CD8-positive, alpha-beta memory T cell (primary cell): ENCODE data around the gene MEIOSIN. TPM values are rescaled to one million over a fixed set of nuclear protein-coding genes. Genes with fewer than 3 reads are reported as not detected.

ENCODE experiments used
- CTCF ChIA-PET: fragments of 350-600 bp; sonication (Branson Sonifier 250); formaldehyde crosslinking; loops from one replicate; lab custom pipeline; 2021; ENCODE audit warnings: antibody characterized with exemption; lab: Charles Lee
- POLR2A ChIA-PET: fragments of 350-600 bp; sonication (Branson Sonifier 250); formaldehyde crosslinking; loops from one replicate; lab custom pipeline; 2021; ENCODE audit warnings: antibody characterized with exemption; lab: Charles Lee
- DNase-seq, 5 donors: peaks; one replicate each; pipeline versions ENCODE4 v3.0.0 to v3.0.0-alpha.2; 2020 to 2022; ENCODE audit warnings: mixed read lengths in 1 of 5
- H3K27ac ChIP-seq: one replicate; pipeline ENCODE4 v1.7.0; 2013; ENCODE audit warnings: low read depth, mild to moderate bottlenecking, low read length, moderate library complexity
- H3K27me3 ChIP-seq: 2 replicates; pipeline ENCODE4 v1.7.0; 2013; ENCODE audit warnings: low read length, mild to moderate bottlenecking; ENCODE audit not compliant: insufficient read depth, poor library complexity, severe bottlenecking
- H3K36me3 ChIP-seq: 2 replicates; pipeline ENCODE4 v1.7.0; 2013; ENCODE audit warnings: mild to moderate bottlenecking, low read length, moderate library complexity; ENCODE audit not compliant: insufficient read depth
- H3K4me1 ChIP-seq: 2 replicates; pipeline ENCODE4 v1.7.0; 2013; ENCODE audit warnings: mild to moderate bottlenecking, low read length, moderate library complexity; ENCODE audit not compliant: insufficient read depth
- H3K4me3 ChIP-seq: 2 replicates; pipeline ENCODE4 v1.7.0; 2013; ENCODE audit warnings: mild to moderate bottlenecking, low read length
- H3K9me3 ChIP-seq: 2 replicates; pipeline ENCODE4 v1.7.0; 2013; ENCODE audit warnings: mild to moderate bottlenecking, low read length
- H3K27ac Mint-ChIP-seq, 8 donors: one replicate each; pipeline ENCODE4 v1.8.0; 2020 to 2021; ENCODE audit warnings: mixed read lengths in 8 of 8, mild to moderate bottlenecking in 6 of 8, inconsistent platforms in 3 of 8, moderate library complexity in 3 of 8
- H3K27me3 Mint-ChIP-seq, 2 donors: one replicate each; pipeline ENCODE4 v1.8.0; 2020 to 2021; ENCODE audit warnings: mixed read lengths in 2 of 2, mild to moderate bottlenecking in 1 of 2, moderate library complexity in 1 of 2
- H3K36me3 Mint-ChIP-seq, 3 donors: one replicate each; pipeline ENCODE4 v1.8.0; 2020 to 2021; ENCODE audit warnings: mixed read lengths in 3 of 3, inconsistent platforms in 1 of 3, mild to moderate bottlenecking in 1 of 3
- H3K4me1 Mint-ChIP-seq, 3 donors: one replicate each; pipeline ENCODE4 v1.8.0; 2020 to 2021; ENCODE audit warnings: mixed read lengths in 3 of 3, inconsistent platforms in 1 of 3, mild to moderate bottlenecking in 1 of 3
- H3K4me3 Mint-ChIP-seq, 7 donors: one replicate each; pipeline ENCODE4 v1.8.0; 2020 to 2021; ENCODE audit warnings: mixed read lengths in 7 of 7, mild to moderate bottlenecking in 6 of 7, moderate library complexity in 4 of 7, inconsistent platforms in 2 of 7
- H3K9me3 Mint-ChIP-seq, 5 donors: one replicate each; pipeline ENCODE4 v1.8.0; 2020 to 2022; ENCODE audit warnings: mixed read lengths in 5 of 5, mild to moderate bottlenecking in 3 of 5, moderate library complexity in 2 of 5, inconsistent platforms in 1 of 5
- polyA plus RNA-seq: library from polyadenylated mRNA; unstranded; fragments of 300-500 nt; fragmentation: Illumina TruSeq; gene quantifications from one replicate; pipeline ENCODE4 v1.2.3, GENCODE V29; 2021
- total RNA-seq, 2 experiments: library from RNA; stranded (reverse); gene quantifications; one replicate each; pipeline ENCODE4 v1.2.3, GENCODE V29; 2021

Gene MEIOSIN
- total and polyA plus RNA-seq, 3 experiments from 2014 or later, result not detected

DNA sequence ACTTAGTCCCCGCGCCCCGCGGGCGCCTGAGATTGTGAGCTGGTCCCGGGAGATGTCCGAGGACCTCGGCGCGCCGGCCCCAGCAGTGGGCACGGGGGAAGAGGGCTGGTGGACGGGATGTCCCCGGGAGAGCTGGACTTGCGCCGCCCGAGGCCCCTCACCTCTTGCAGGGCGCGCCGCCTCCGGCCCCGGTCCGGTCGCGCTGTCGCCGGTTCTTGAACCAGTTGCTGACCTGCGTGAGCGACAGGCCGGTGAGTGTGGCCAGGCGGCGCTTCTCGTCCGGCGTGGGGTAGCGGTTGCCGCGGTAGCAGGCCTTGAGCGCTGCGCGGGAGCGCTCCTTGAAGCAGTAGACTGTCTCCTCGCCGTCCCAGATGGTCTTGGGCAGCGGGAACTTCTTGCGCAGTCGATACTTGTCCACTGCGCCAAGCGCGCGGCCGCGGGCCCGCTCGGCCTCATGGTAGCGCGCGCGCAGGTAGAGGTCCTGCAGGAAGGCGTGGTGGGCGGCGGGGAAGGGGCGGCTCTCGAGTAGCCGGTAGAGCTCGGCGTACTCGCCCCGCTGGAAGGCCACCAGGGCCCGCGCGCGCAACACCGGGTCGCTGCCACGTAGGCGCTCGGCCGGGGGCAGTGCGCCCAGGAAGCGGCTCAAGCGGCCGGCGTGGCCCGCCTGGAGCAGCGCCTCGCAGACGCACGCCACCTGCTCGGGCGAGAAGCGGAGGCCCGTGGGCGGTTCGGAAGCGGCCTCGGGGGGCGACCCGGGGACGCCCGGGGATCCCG lies 34.8 kb downstream of the MEIOSIN start:
- peak overlapping the region; percentile 41 for H3K4me3 ChIP-seq
- Mint-ChIP-seq H3K4me1 (peaks cover 7 to 29% (median 12%) of the 10 kb centered on the region in 3 donors), H3K4me3 (peak overlapping the region; percentile 54 to 87 (median 75))

DNA sequence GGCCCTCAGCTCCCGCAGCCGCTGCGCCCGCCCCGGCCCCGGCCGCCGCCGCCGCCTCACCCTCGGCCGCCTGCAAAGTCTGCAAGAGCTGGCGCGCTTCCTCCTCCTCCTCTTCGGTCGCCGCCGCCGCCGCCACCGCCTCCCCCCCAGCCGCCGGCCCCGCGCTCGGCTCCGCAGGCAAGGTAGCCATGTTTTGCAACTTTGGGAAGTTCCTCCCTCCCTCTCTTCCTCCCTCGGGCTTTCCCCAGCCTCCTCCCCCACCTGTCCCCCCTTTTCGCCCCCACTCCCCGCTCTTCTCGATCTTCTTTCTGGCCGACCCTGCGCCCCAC lies 35.4 kb downstream of the MEIOSIN start:
- H3K27ac Mint-ChIP-seq, result peak overlapping the region in 1 of 8 donors; percentile 36
- ChIA-PET POLR2A (interaction anchor here (0.7 to 4.2 kb wide), 7 partner anchors 14 to 94 kb away, joined by 3 to 36 read pairs (median 8); partner anchors contain the start of genes DMPK, DMWD, SNRPD2 and SYMPK), CTCF (interaction anchor here (0.6 to 5.2 kb wide), 13 partner anchors 8 to 354 kb away, joined by 3 to 182 read pairs (median 8); partner anchors contain the start of genes DMWD, FOXA3, IRF2BP1 and QPCTL)
- H3K4me1 Mint-ChIP-seq, result peaks cover 7 to 29% (median 12%) of the 10 kb centered on the region in 3 donors
- Histone ChIP-seq H3K4me1 (no peaks in the 10 kb centered on the region), H3K36me3 (no peaks in the 10 kb centered on the region), H3K4me3 (peak overlapping the region; percentile 84), H3K9me3 (no peaks in the 10 kb centered on the region), H3K27me3 (no peaks in the 10 kb centered on the region), H3K27ac (peak overlapping the region; percentile 73)
- H3K9me3 Mint-ChIP-seq, result no peaks in the 10 kb centered on the region
- peak overlapping the region; percentile 85 to 96 (median 87) for H3K4me3 Mint-ChIP-seq
- H3K36me3 Mint-ChIP-seq, result peaks cover 0 to 4% (median 0%) of the 10 kb centered on the region in 3 donors
- H3K27me3 Mint-ChIP-seq, result peaks cover 4 to 12% of the 10 kb centered on the region in 2 donors
- peak in 3 of 5 donors; percentile 27 to 60 (median 46) for DNase-seq

More for the DNA sequence above, 34.8 kb downstream of the MEIOSIN start:
- H3K4me1 ChIP-seq, result no peaks in the 10 kb centered on the region
- H3K9me3 ChIP-seq, result no peaks in the 10 kb centered on the region
- peaks cover 4 to 12% of the 10 kb centered on the region in 2 donors for H3K27me3 Mint-ChIP-seq
- H3K27me3 ChIP-seq, result no peaks in the 10 kb centered on the region
- no peaks in the 10 kb centered on the region for H3K36me3 ChIP-seq
- ChIA-PET POLR2A (interaction anchor here (0.6 to 4.2 kb wide), 6 partner anchors 24 to 95 kb away, joined by 3 to 36 read pairs (median 8); partner anchors contain the start of genes DMWD, FBXO46 and SYMPK), CTCF (interaction anchor here (0.6 to 5.2 kb wide), 7 partner anchors 11 to 353 kb away, joined by 3 to 182 read pairs (median 9); partner anchors contain the start of genes DMWD, QPCTL and SNRPD2)
- H3K9me3 Mint-ChIP-seq, result no peaks in the 10 kb centered on the region
- H3K36me3 Mint-ChIP-seq, result peaks cover 0 to 2% (median 0%) of the 10 kb centered on the region in 3 donors
- H3K27ac Mint-ChIP-seq, result no peak overlapping the region
- H3K27ac ChIP-seq, result peak overlapping the region; percentile 54
- DNase-seq, result peak in 1 of 5 donors; percentile 24

DNA sequence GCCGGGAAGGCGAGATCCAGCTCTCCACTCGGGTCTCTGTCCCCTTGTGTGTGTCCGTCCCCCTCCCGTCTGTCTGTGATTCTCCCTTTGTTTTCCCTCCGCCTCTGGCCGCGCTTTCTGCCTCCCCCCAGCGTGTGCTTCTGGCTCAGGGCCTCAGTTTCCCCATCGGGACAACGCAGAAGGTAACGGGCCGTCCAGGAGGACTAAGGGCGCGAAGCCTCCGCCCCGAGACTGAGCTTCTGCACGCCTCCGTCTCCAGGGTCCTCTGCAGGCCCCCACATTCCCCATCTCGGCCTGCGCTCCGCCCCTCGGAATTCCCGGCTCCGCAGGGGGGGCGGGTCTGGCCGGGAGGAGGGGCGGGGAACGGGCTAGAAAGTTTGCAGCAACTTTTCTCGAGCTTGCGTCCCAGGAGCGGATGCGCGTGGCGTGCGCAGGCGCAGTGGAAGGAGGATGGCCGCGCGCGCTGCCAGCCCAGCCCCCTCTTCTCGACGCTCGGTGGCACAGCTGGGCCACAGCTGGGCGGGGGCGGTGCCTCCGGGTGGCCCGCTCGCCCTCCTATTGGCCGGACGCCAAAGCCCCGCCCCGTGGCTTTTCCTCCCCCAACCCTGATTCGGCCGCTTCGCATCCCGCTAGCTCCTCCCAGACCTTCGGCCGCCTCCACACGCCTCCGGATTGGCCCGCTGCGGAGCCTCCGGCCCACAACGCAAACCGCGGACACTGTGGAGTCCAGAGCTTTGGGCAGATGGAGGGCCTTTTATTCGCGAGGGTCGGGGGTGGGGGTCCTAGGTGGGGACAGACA lies 35.9 kb downstream of the MEIOSIN start, which contains the start of gene SIX5:
Gene SIX5, minus strand, starts transcription at position 269 of the 799 bp plus-strand sequence. CDS start 408 bp downstream, outside the sequence.
- Histone ChIP-seq H3K4me3 (peak within 1 kb of the TSS; percentile 84), H3K27ac (peak within 1 kb of the TSS; percentile 75), H3K36me3 (no peaks in the 10 kb centered on the region), H3K4me1 (no peaks in the 10 kb centered on the region), H3K27me3 (no peaks in the 10 kb centered on the region), H3K9me3 (no peaks in the 10 kb centered on the region)
- Mint-ChIP-seq H3K4me1 (peaks cover 7 to 29% (median 12%) of the 10 kb centered on the region in 3 donors), H3K36me3 (peaks cover 0 to 4% (median 0%) of the 10 kb centered on the region in 3 donors), H3K27ac (peak within 1 kb of the TSS; percentile 74 to 100 (median 94)), H3K9me3 (no peaks in the 10 kb centered on the region), H3K27me3 (peaks cover 4 to 12% of the 10 kb centered on the region in 2 donors), H3K4me3 (peak within 1 kb of the TSS; percentile 85 to 96 (median 87))
- POLR2A ChIA-PET, result interaction anchor here (0.6 to 4.2 kb wide), 11 partner anchors 10 to 187 kb away, joined by 3 to 36 read pairs (median 6); partner anchors contain the start of genes DMPK, DMWD, MYPOP and SNRPD2
- peak; percentile 87 to 95 (median 93) for DNase-seq
- CTCF ChIA-PET, result interaction anchor here (0.6 to 5.2 kb wide), 23 partner anchors 9 to 354 kb away, joined by 3 to 182 read pairs (median 5); partner anchors contain the start of genes DMWD, FBXO46, FOXA3 and IRF2BP1

DNA sequence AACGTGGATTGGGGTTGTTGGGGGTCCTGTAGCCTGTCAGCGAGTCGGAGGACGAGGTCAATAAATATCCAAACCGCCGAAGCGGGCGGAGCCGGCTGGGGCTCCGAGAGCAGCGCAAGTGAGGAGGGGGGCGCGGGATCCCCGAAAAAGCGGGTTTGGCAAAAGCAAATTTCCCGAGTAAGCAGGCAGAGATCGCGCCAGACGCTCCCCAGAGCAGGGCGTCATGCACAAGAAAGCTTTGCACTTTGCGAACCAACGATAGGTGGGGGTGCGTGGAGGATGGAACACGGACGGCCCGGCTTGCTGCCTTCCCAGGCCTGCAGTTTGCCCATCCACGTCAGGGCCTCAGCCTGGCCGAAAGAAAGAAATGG lies 36.6 kb downstream of the MEIOSIN start:
- POLR2A ChIA-PET, result interaction anchor here (0.6 to 4.2 kb wide), 10 partner anchors 9 to 187 kb away, joined by 3 to 36 read pairs (median 7); partner anchors contain the start of genes DMWD, MYPOP, SNRPD2 and SYMPK
- CTCF ChIA-PET, result interaction anchor here (0.5 to 5.2 kb wide), 20 partner anchors 9 to 133 kb away, joined by 3 to 182 read pairs (median 6); partner anchors contain the start of genes DMWD, FBXO46, FOXA3 and QPCTL
- H3K27ac Mint-ChIP-seq, result peak overlapping the region; percentile 74 to 100 (median 94)

DNA sequence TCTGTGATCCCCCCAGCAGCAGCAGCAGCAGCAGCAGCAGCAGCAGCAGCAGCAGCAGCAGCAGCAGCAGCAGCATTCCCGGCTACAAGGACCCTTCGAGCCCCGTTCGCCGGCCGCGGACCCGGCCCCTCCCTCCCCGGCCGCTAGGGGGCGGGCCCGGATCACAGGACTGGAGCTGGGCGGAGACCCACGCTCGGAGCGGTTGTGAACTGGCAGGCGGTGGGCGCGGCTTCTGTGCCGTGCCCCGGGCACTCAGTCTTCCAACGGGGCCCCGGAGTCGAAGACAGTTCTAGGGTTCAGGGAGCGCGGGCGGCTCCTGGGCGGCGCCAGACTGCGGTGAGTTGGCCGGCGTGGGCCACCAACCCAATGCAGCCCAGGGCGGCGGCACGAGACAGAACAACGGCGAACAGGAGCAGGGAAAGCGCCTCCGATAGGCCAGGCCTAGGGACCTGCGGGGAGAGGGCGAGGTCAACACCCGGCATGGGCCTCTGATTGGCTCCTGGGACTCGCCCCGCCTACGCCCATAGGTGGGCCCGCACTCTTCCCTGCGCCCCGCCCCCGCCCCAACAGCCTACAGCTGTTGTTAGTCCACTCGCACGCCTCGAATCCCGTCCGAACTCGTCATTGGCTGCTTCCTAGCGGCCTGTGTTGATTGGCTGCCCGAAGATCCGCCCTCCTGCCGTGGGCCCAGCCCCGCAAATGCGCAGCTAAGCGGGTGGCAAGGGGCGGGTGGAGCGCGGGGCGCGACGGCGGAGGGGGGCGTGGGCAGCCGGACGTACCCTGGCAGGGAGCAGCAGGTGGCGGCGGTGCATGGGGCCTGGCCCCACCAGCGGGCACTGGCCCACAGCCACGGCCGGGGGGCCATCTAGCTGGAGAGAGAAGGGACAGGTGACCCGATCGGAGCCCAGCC lies 37.2 kb downstream of the MEIOSIN start:
- Histone ChIP-seq H3K4me3 (peak overlapping the region; percentile 84), H3K27me3 (no peaks in the 10 kb centered on the region), H3K4me1 (no peaks in the 10 kb centered on the region), H3K36me3 (no peaks in the 10 kb centered on the region), H3K9me3 (no peaks in the 10 kb centered on the region), H3K27ac (peak overlapping the region; percentile 75)
- Mint-ChIP-seq H3K4me3 (peak overlapping the region; percentile 85 to 96 (median 87)), H3K9me3 (no peaks in the 10 kb centered on the region), H3K36me3 (peaks cover 0 to 9% (median 0%) of the 10 kb centered on the region in 3 donors), H3K4me1 (peaks cover 7 to 29% (median 12%) of the 10 kb centered on the region in 3 donors), H3K27me3 (peaks cover 2 to 4% of the 10 kb centered on the region in 2 donors), H3K27ac (peak overlapping the region; percentile 74 to 100 (median 94))
- DNase-seq, result peak; percentile 87 to 92 (median 90)
- POLR2A ChIA-PET, result interaction anchor here (0.6 to 4.2 kb wide), 11 partner anchors 9 to 593 kb away, joined by 3 to 36 read pairs (median 4); partner anchors contain the start of genes DMWD, MYPOP and SYMPK
- CTCF ChIA-PET, result interaction anchor here (0.5 to 5.2 kb wide), 20 partner anchors 9 to 264 kb away, joined by 3 to 182 read pairs (median 6); partner anchors contain the start of genes DMWD, FBXO46, FOXA3 and QPCTL

More for the DNA sequence above, 36.6 kb downstream of the MEIOSIN start:
- Histone ChIP-seq H3K4me3 (peak overlapping the region; percentile 84), H3K27me3 (no peaks in the 10 kb centered on the region), H3K27ac (peak overlapping the region; percentile 75), H3K36me3 (no peaks in the 10 kb centered on the region), H3K9me3 (no peaks in the 10 kb centered on the region), H3K4me1 (no peaks in the 10 kb centered on the region)
- H3K27me3 Mint-ChIP-seq, result peaks cover 4 to 8% of the 10 kb centered on the region in 2 donors
- H3K36me3 Mint-ChIP-seq, result peaks cover 0 to 7% (median 0%) of the 10 kb centered on the region in 3 donors
- peaks cover 7 to 29% (median 12%) of the 10 kb centered on the region in 3 donors for H3K4me1 Mint-ChIP-seq
- peak overlapping the region; percentile 85 to 96 (median 87) for H3K4me3 Mint-ChIP-seq
- no peaks in the 10 kb centered on the region for H3K9me3 Mint-ChIP-seq
- DNase-seq, result peak; percentile 57 to 83 (median 76)

DNA sequence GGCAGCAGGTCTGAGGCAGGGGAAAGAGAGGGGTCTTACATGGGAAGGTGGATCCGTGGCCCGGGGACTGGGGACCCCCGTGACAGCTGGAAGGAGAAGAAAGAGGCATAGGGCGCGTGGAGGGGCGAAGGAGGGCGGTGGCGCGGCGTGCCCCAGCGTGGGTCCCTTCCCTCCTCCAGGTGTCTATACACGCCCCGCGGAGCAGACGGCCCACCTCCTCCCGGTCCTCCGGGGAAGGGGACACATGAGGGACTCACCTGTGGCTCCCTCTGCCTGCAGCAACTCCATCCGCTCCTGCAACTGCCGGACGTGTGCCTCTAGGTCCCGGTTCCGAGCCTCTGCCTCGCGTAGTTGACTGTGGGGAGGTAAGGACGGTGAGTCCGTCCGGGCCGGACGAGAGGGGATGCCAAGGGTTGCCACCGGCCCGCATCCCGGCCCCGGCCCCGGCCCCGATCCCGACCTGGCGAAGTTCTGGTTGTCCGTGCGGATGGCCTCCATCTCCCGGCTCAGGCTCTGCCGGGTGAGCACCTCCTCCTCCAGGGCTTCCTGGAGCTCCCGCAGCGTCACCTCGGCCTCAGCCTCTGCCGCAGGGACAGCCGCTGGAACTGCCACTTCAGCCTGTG lies 38.2 kb downstream of the MEIOSIN start:
- H3K4me3 Mint-ChIP-seq, result peak overlapping the region in 6 of 7 donors; percentile 29 to 52 (median 45)
- H3K27ac Mint-ChIP-seq, result peak overlapping the region in 3 of 8 donors; percentile 38 to 100 (median 56)
- no peaks in the 10 kb centered on the region for H3K9me3 ChIP-seq
- peaks cover 0 to 10% (median 0%) of the 10 kb centered on the region in 3 donors for H3K36me3 Mint-ChIP-seq
- no peak for DNase-seq
- ChIA-PET POLR2A (interaction anchor here (1.1 to 4.2 kb wide), 5 partner anchors 10 to 54 kb away, joined by 3 to 36 read pairs (median 4); partner anchors contain the start of gene DMWD), CTCF (interaction anchor here (1.1 to 5.2 kb wide), 4 partner anchors 8 to 91 kb away, joined by 3 to 182 read pairs (median 10); partner anchors contain the start of gene DMWD)
- no peaks in the 10 kb centered on the region for H3K4me1 ChIP-seq
- H3K27me3 ChIP-seq, result no peaks in the 10 kb centered on the region
- peaks cover 7 to 29% (median 12%) of the 10 kb centered on the region in 3 donors for H3K4me1 Mint-ChIP-seq
- no peaks in the 10 kb centered on the region for H3K36me3 ChIP-seq
- H3K9me3 Mint-ChIP-seq, result no peaks in the 10 kb centered on the region
- no peak overlapping the region for H3K27ac ChIP-seq
- H3K27me3 Mint-ChIP-seq, result peaks cover 0 to 1% of the 10 kb centered on the region in 2 donors
- H3K4me3 ChIP-seq, result no peak overlapping the region
